ENCODE results near the gene PROM1. TPM values are rescaled to one million over a fixed set of nuclear protein-coding genes. Genes with fewer than 3 reads are reported as not detected.

The PROM1 gene
- total RNA-seq, 2 experiments from 2014 or later, result 0.34 to 0.56 TPM

GRCh38 chr4:16009153-16009552, 74.7 kb downstream of the PROM1 start:
- Mint-ChIP-seq H3K9me3 (no peaks in the 10 kb centered on the region), H3K36me3 (no peaks in the 10 kb centered on the region), H3K4me3 (no peak overlapping the region), H3K27ac (no peak overlapping the region), H3K27me3 (peaks cover 5% of the 10 kb centered on the region), H3K4me1 (no peaks in the 10 kb centered on the region)
- DNase-seq, result no peak

- no peaks in the 10 kb centered on the region for H3K36me3 Mint-ChIP-seq
- H3K4me3 Mint-ChIP-seq, result no peak overlapping the region
- peaks cover 5% of the 10 kb centered on the region for H3K27me3 Mint-ChIP-seq
- H3K9me3 Mint-ChIP-seq, result no peaks in the 10 kb centered on the region
- DNase-seq, result no peak
- H3K27ac Mint-ChIP-seq, result no peak overlapping the region
- H3K4me1 Mint-ChIP-seq, result no peaks in the 10 kb centered on the region
These were observed 76.2 kb downstream of the PROM1 start for GRCh38 chr4:16007471-16008095.

- Mint-ChIP-seq H3K9me3 (no peaks in the 10 kb centered on the region), H3K36me3 (no peaks in the 10 kb centered on the region), H3K4me1 (no peaks in the 10 kb centered on the region), H3K27ac (no peak overlapping the region), H3K4me3 (no peak overlapping the region), H3K27me3 (peaks cover 5% of the 10 kb centered on the region)
- DNase-seq, result no peak
These were observed 76.9 kb downstream of the PROM1 start for GRCh38 chr4:16006771-16007446.

- Mint-ChIP-seq H3K4me3 (no peak overlapping the region), H3K27me3 (no peaks in the 10 kb centered on the region)
These were observed 78.1 kb downstream of the PROM1 start for GRCh38 chr4:16005676-16006075.

GRCh38 chr4:16001484-16001858, 82.4 kb downstream of the PROM1 start:
- Mint-ChIP-seq H3K4me1 (peaks cover 4% of the 10 kb centered on the region), H3K36me3 (no peaks in the 10 kb centered on the region), H3K27ac (no peak overlapping the region), H3K27me3 (no peaks in the 10 kb centered on the region), H3K4me3 (no peak overlapping the region), H3K9me3 (no peaks in the 10 kb centered on the region)
- DNase-seq, result peak; percentile 36

More at GRCh38 chr4:16005676-16006075, 78.1 kb downstream of the PROM1 start:
- Mint-ChIP-seq H3K9me3 (no peaks in the 10 kb centered on the region), H3K36me3 (no peaks in the 10 kb centered on the region), H3K27ac (no peak overlapping the region), H3K4me1 (no peaks in the 10 kb centered on the region)
- DNase-seq, result no peak

GRCh38 chr4:16000708-16001483, 82.9 kb downstream of the PROM1 start:
- Mint-ChIP-seq H3K27ac (no peak overlapping the region), H3K4me3 (no peak overlapping the region), H3K27me3 (no peaks in the 10 kb centered on the region), H3K9me3 (no peaks in the 10 kb centered on the region), H3K4me1 (peaks cover 4% of the 10 kb centered on the region), H3K36me3 (no peaks in the 10 kb centered on the region)
- DNase-seq, result no peak

- H3K36me3 Mint-ChIP-seq, result no peaks in the 10 kb centered on the region
- H3K9me3 Mint-ChIP-seq, result no peaks in the 10 kb centered on the region
- no peaks in the 10 kb centered on the region for H3K27me3 Mint-ChIP-seq
- no peak overlapping the region for H3K4me3 Mint-ChIP-seq
- H3K4me1 Mint-ChIP-seq, result peaks cover 7% of the 10 kb centered on the region
- no peak overlapping the region for H3K27ac Mint-ChIP-seq
- DNase-seq, result no peak
These were observed 87.0 kb downstream of the PROM1 start for GRCh38 chr4:15996773-15997172.

GRCh38 chr4:15995826-15996225, 88.0 kb downstream of the PROM1 start:
- no peaks in the 10 kb centered on the region for H3K9me3 Mint-ChIP-seq
- H3K4me1 Mint-ChIP-seq, result peaks cover 10% of the 10 kb centered on the region
- no peak for DNase-seq
- no peak overlapping the region for H3K27ac Mint-ChIP-seq
- H3K4me3 Mint-ChIP-seq, result no peak overlapping the region
- H3K27me3 Mint-ChIP-seq, result peaks cover 4% of the 10 kb centered on the region
- H3K36me3 Mint-ChIP-seq, result no peaks in the 10 kb centered on the region

GRCh38 chr4:15992167-15992485, 91.7 kb downstream of the PROM1 start:
- Mint-ChIP-seq H3K27me3 (peaks cover 4% of the 10 kb centered on the region), H3K36me3 (no peaks in the 10 kb centered on the region), H3K9me3 (no peaks in the 10 kb centered on the region), H3K27ac (no peak overlapping the region), H3K4me3 (no peak overlapping the region), H3K4me1 (peaks cover 11% of the 10 kb centered on the region)
- no peak for DNase-seq

GRCh38 chr4:15990570-15991285, 93.1 kb downstream of the PROM1 start:
- Mint-ChIP-seq H3K4me3 (no peak overlapping the region), H3K27ac (no peak overlapping the region), H3K4me1 (peaks cover 7% of the 10 kb centered on the region), H3K27me3 (peaks cover 4% of the 10 kb centered on the region), H3K36me3 (no peaks in the 10 kb centered on the region), H3K9me3 (no peaks in the 10 kb centered on the region)
- no peak for DNase-seq

- no peak for DNase-seq
- Mint-ChIP-seq H3K9me3 (no peaks in the 10 kb centered on the region), H3K4me3 (no peak overlapping the region), H3K4me1 (peaks cover 7% of the 10 kb centered on the region), H3K36me3 (no peaks in the 10 kb centered on the region), H3K27me3 (peaks cover 4% of the 10 kb centered on the region), H3K27ac (no peak overlapping the region)
These were observed 94.4 kb downstream of the PROM1 start for GRCh38 chr4:15989424-15989823.

GRCh38 chr4:15988222-15988621, 95.6 kb downstream of the PROM1 start:
- no peaks in the 10 kb centered on the region for H3K36me3 Mint-ChIP-seq
- H3K27ac Mint-ChIP-seq, result no peak overlapping the region
- H3K4me3 Mint-ChIP-seq, result no peak overlapping the region
- H3K4me1 Mint-ChIP-seq, result peaks cover 7% of the 10 kb centered on the region
- no peak for DNase-seq
- H3K9me3 Mint-ChIP-seq, result no peaks in the 10 kb centered on the region
- H3K27me3 Mint-ChIP-seq, result peaks cover 4% of the 10 kb centered on the region

GRCh38 chr4:15986907-15987306, 96.9 kb downstream of the PROM1 start:
- DNase-seq, result no peak
- no peaks in the 10 kb centered on the region for H3K36me3 Mint-ChIP-seq
- H3K4me3 Mint-ChIP-seq, result no peak overlapping the region
- peaks cover 5% of the 10 kb centered on the region for H3K4me1 Mint-ChIP-seq
- no peak overlapping the region for H3K27ac Mint-ChIP-seq
- H3K27me3 Mint-ChIP-seq, result peaks cover 7% of the 10 kb centered on the region
- H3K9me3 Mint-ChIP-seq, result no peaks in the 10 kb centered on the region

- H3K27me3 Mint-ChIP-seq, result peaks cover 9% of the 10 kb centered on the region
- H3K4me1 Mint-ChIP-seq, result no peaks in the 10 kb centered on the region
- no peak overlapping the region for H3K4me3 Mint-ChIP-seq
- no peak overlapping the region for H3K27ac Mint-ChIP-seq
- no peaks in the 10 kb centered on the region for H3K9me3 Mint-ChIP-seq
- no peaks in the 10 kb centered on the region for H3K36me3 Mint-ChIP-seq
- no peak for DNase-seq
These were observed 100.2 kb downstream of the PROM1 start for GRCh38 chr4:15983610-15984009.

GRCh38 chr4:15982842-15983524, 100.8 kb downstream of the PROM1 start:
- Mint-ChIP-seq H3K27me3 (peaks cover 11% of the 10 kb centered on the region), H3K4me1 (no peaks in the 10 kb centered on the region), H3K27ac (no peak overlapping the region)

More at GRCh38 chr4:15982842-15983524, 100.8 kb downstream of the PROM1 start:
- Mint-ChIP-seq H3K36me3 (no peaks in the 10 kb centered on the region), H3K4me3 (no peak overlapping the region), H3K9me3 (no peaks in the 10 kb centered on the region)
- no peak for DNase-seq
